K562 (cell line): ENCODE measurements around the gene PRSS38.

Experiments
- ESRRA ChIP-seq: fragments of 450-650 bp; IDR thresholded peaks from 2 replicates; pipeline ENCODE4 v1.6.1; 2014; ENCODE audit warnings: low read depth, mild to moderate bottlenecking, moderate library complexity, borderline replicate concordance
- EZH2 ChIP-seq: IDR thresholded peaks from 2 replicates; pipeline ENCODE4 v1.6.1; 2012; ENCODE audit warnings: low read depth, mild to moderate bottlenecking, inconsistent platforms, low read length, borderline replicate concordance
- GTF2E2 ChIP-seq: fragments of 200-800 bp; sonication (Bioruptor generic); IDR thresholded peaks from 2 replicates; pipeline ENCODE4 v1.6.1; 2016; ENCODE audit warnings: missing genetic modification characterization, missing compliant biosample characterization
- POLR2A ChIP-seq: fragments of 450-650 bp; conservative IDR thresholded peaks from 2 replicates; pipeline ENCODE4 v1.6.1; 2016
- RAD21 ChIP-seq, 2 experiments: fragments of 250-450 bp in 1 of 2; fragments of 450-650 bp in 1 of 2; sonication (Bioruptor Pico) in 1 of 2; formaldehyde crosslinking in 1 of 2; IDR thresholded peaks in 1 of 2; conservative IDR thresholded peaks in 1 of 2; 2 replicates each; pipeline versions ENCODE4 v1.4.0 to v1.8.0; 2020 to 2022; ENCODE audit warnings: mild to moderate bottlenecking in 2 of 2, moderate library complexity in 1 of 2
- UBTF ChIP-seq, 2 experiments: IDR thresholded peaks; 2 replicates each; pipeline ENCODE4 v1.6.1; 2012; ENCODE audit warnings: improper control_type of control experiment in 2 of 2, low read depth in 2 of 2, low read length in 2 of 2, borderline replicate concordance in 1 of 2
- ZSCAN29 ChIP-seq: fragments of 450-650 bp; IDR thresholded peaks from 2 replicates; pipeline ENCODE4 v1.6.1; 2017

GRCh38 chr1:227790034-227790400, 25.5 kb upstream of the PRSS38 start:
- TF ChIP-seq RAD21 (CRISPR knock-in tag; conservative IDR thresholded peaks at IDR 0.05 in 1 of 2, IDR thresholded peaks at IDR 0.05 in 1 of 2) (no peak), EZH2 (no peak), POLR2A (no peak), GTF2E2 (tag) (no peak), ZSCAN29 (no peak), ESRRA (no peak), UBTF (IDR thresholded peaks at IDR 0.05; ENCODE audit: borderline replicate concordance in 1 of 2, low read depth in 2 of 2, low read length in 2 of 2) (no peak)
